ENCODE results near the gene GSTO2. TPM values are rescaled to one million over a fixed set of nuclear protein-coding genes. Genes with fewer than 3 reads are reported as not detected.

The GSTO2 gene
- total and polyA plus RNA-seq, 2 of the 13 experiments (the other 11 are each of a cell fraction or from before 2014, with no cell fraction given): 2.1 to 7.9 TPM

GRCh38 chr10:104253106-104253505 is 15.9 kb upstream of the GSTO2 start (continued):
- no peak for TF ChIP-seq ZKSCAN1 (IDR thresholded peaks at IDR 0.05; ENCODE audit: low read length)
- no peak for TF ChIP-seq ZNF691 (CRISPR knock-in tag; IDR thresholded peaks at IDR 0.05; ENCODE audit: borderline replicate concordance, low read depth)
- peak; percentile 91 for TF ChIP-seq HNF4A (CRISPR knock-in tag; IDR thresholded peaks at IDR 0.05)
- peak; percentile 50 to 98; a peak in 3 of 4 replicates for TF ChIP-seq EP300 (IDR thresholded peaks at IDR 0.05; ENCODE audit: low read depth in 2 of 2, low read length in 2 of 2)
- TF ChIP-seq EP300 (CRISPR knock-in tag; IDR thresholded peaks at IDR 0.05; ENCODE audit: borderline replicate concordance): peak; percentile 84
- TF ChIP-seq FOXA3 (CRISPR knock-in tag; IDR thresholded peaks at IDR 0.05): peak; percentile 96
- no peak for TF ChIP-seq NFRKB (IDR thresholded peaks at IDR 0.05)
- TF ChIP-seq ZNF17 (CRISPR knock-in tag; IDR thresholded peaks at IDR 0.05): no peak
- TF ChIP-seq ZNF317 (CRISPR knock-in tag; IDR thresholded peaks at IDR 0.05): no peak
- no peak for TF ChIP-seq ARHGAP35 (CRISPR knock-in tag; IDR thresholded peaks at IDR 0.05; ENCODE audit: borderline replicate concordance)
- no peak for TF ChIP-seq ZNF232 (CRISPR knock-in tag; IDR thresholded peaks at IDR 0.05; ENCODE audit: borderline replicate concordance)
- TF ChIP-seq SALL1 (CRISPR knock-in tag; IDR thresholded peaks at IDR 0.05): peak; percentile 90
- TF ChIP-seq NFE2L1 (CRISPR knock-in tag; IDR thresholded peaks at IDR 0.05; ENCODE audit: borderline replicate concordance): no peak
- no peak for TF ChIP-seq ZZZ3 (CRISPR knock-in tag; IDR thresholded peaks at IDR 0.05; ENCODE audit: borderline replicate concordance)
- TF ChIP-seq SRY (CRISPR knock-in tag; IDR thresholded peaks at IDR 0.05): no peak
- TF ChIP-seq ZNF616 (CRISPR knock-in tag; IDR thresholded peaks at IDR 0.05; ENCODE audit: low read depth): no peak
- no peak for TF ChIP-seq CERS6 (CRISPR knock-in tag; IDR thresholded peaks at IDR 0.05)
- no peak for TF ChIP-seq ZNF878 (CRISPR knock-in tag; IDR thresholded peaks at IDR 0.05)
- peak; percentile 70 for TF ChIP-seq ZSCAN9 (CRISPR knock-in tag; IDR thresholded peaks at IDR 0.05; ENCODE audit: borderline replicate concordance)
- no peak for TF ChIP-seq ZNF274 (CRISPR knock-in tag; IDR thresholded peaks at IDR 0.05)
- peak; percentile 49; the same call in 1 of the 2 replicates for TF ChIP-seq ONECUT2 (CRISPR knock-in tag; IDR thresholded peaks at IDR 0.05)
- no peak for TF ChIP-seq ZKSCAN8 (CRISPR knock-in tag; IDR thresholded peaks at IDR 0.05; ENCODE audit: borderline replicate concordance)
- TF ChIP-seq ZNF331 (CRISPR knock-in tag; IDR thresholded peaks at IDR 0.05): peak; percentile 38
- TF ChIP-seq CREBL2 (CRISPR knock-in tag; IDR thresholded peaks at IDR 0.05; ENCODE audit: borderline replicate concordance): no peak
- no peak for TF ChIP-seq AGO1 (IDR thresholded peaks at IDR 0.05; ENCODE audit: low read depth, low read length, poor library complexity, severe bottlenecking)
- no peak for TF ChIP-seq ZSCAN5A (CRISPR knock-in tag; IDR thresholded peaks at IDR 0.05; ENCODE audit: borderline replicate concordance)
- no peak for TF ChIP-seq PBX2 (CRISPR knock-in tag; IDR thresholded peaks at IDR 0.05)
- TF ChIP-seq IRF9 (CRISPR knock-in tag; IDR thresholded peaks at IDR 0.05; ENCODE audit: borderline replicate concordance): no peak

Measured in HepG2 (cell line).